SJSA1 (cell line): ENCODE measurements around the gene CASD1. TPM values are rescaled to one million over a fixed set of nuclear protein-coding genes. Genes with fewer than 3 reads are reported as not detected.
A peak's percentile ranks its signal among the peaks of the same experiment; 100 is the strongest.

ENCODE experiments used
- DNase-seq, 2 experiments: peaks; one replicate each; pipeline ENCODE4 v3.0.0-alpha.2; 2015 to 2020; ENCODE audit warnings: low spot score in 2 of 2, low read depth in 1 of 2
- H3K27ac ChIP-seq: fragments of 250-450 bp; sonication (Bioruptor Pico); 2 replicates; pipeline ENCODE4 v1.5.1; 2020; ENCODE audit warnings: mild to moderate bottlenecking, moderate library complexity
- H3K27me3 ChIP-seq: fragments of 250-450 bp; sonication (Bioruptor Pico); replicated peaks from 2 replicates; pipeline ENCODE4 v1.5.1; 2020; ENCODE audit warnings: mild to moderate bottlenecking, moderate library complexity
- H3K36me3 ChIP-seq: fragments of 250-450 bp; sonication (Bioruptor Pico); 2 replicates; pipeline ENCODE4 v1.5.1; 2020; ENCODE audit warnings: mild to moderate bottlenecking
- H3K4me1 ChIP-seq: fragments of 250-450 bp; sonication (Bioruptor Pico); replicated peaks from 2 replicates; pipeline ENCODE4 v1.6.1; 2021; ENCODE audit warnings: mild to moderate bottlenecking
- H3K4me3 ChIP-seq: fragments of 250-450 bp; sonication (Bioruptor Pico); 2 replicates; pipeline ENCODE4 v1.5.1; 2020; ENCODE audit warnings: mild to moderate bottlenecking
- H3K9me3 ChIP-seq: fragments of 250-450 bp; sonication (Bioruptor Pico); replicated peaks from 2 replicates; pipeline ENCODE4 v1.5.1; 2020; ENCODE audit warnings: mild to moderate bottlenecking
- total RNA-seq: library from RNA; depleted of rRNA; stranded (reverse); fragments of >200 nt; shearing (Covaris generic); gene quantifications from 2 replicates; pipeline ENCODE4 v1.2.3, GENCODE V29; 2014; rRNA removed

CASD1 gene
- 14.3 and 25.7 TPM in 2 replicates for total RNA-seq

GRCh38 chr7:94509264-94509886 is at the start of gene CASD1:
CASD1 (plus strand) TSS chr7:94509809; CDS start chr7:94510085, 276 bp downstream.
- peak within 1 kb of the TSS; percentile 92 for H3K4me3 ChIP-seq
- peak within 1 kb of the TSS; percentile 78 for H3K27ac ChIP-seq
- no peaks in the 10 kb centered on the region; the same call in 1 of the 2 replicates for H3K9me3 ChIP-seq
- no peaks in the 10 kb centered on the region for H3K27me3 ChIP-seq
- peaks cover 20% of the 10 kb centered on the region for H3K4me1 ChIP-seq
- H3K36me3 ChIP-seq, result peaks cover 11% of the 10 kb centered on the region
- DNase-seq, result peak; percentile 32 to 52

GRCh38 chr7:94466516-94466915 is 43.1 kb upstream of the CASD1 start:
- H3K36me3 ChIP-seq, result no peaks in the 10 kb centered on the region
- H3K4me3 ChIP-seq, result no peak overlapping the region
- H3K4me1 ChIP-seq, result no peaks in the 10 kb centered on the region
- no peak for DNase-seq
- H3K9me3 ChIP-seq, result no peaks in the 10 kb centered on the region
- H3K27me3 ChIP-seq, result peaks cover 6% of the 10 kb centered on the region
- H3K27ac ChIP-seq, result no peak overlapping the region

- Histone ChIP-seq H3K27me3 (peaks cover 4% of the 10 kb centered on the region; the same call in 1 of the 2 replicates), H3K4me1 (no peaks in the 10 kb centered on the region), H3K9me3 (no peaks in the 10 kb centered on the region), H3K4me3 (no peak overlapping the region), H3K27ac (no peak overlapping the region), H3K36me3 (no peaks in the 10 kb centered on the region)
- no peak for DNase-seq
Observed at GRCh38 chr7:94471604-94472003, 38.0 kb upstream of the CASD1 start.

GRCh38 chr7:94472608-94473007 is 37.0 kb upstream of the CASD1 start:
- Histone ChIP-seq H3K27me3 (no peaks in the 10 kb centered on the region; the same call in 1 of the 2 replicates), H3K27ac (no peak overlapping the region), H3K36me3 (no peaks in the 10 kb centered on the region), H3K4me3 (no peak overlapping the region), H3K4me1 (no peaks in the 10 kb centered on the region), H3K9me3 (no peaks in the 10 kb centered on the region)
- DNase-seq, result no peak

- no peak for DNase-seq
- Histone ChIP-seq H3K36me3 (no peaks in the 10 kb centered on the region), H3K27me3 (no peaks in the 10 kb centered on the region), H3K4me1 (no peaks in the 10 kb centered on the region), H3K9me3 (no peaks in the 10 kb centered on the region), H3K4me3 (no peak overlapping the region), H3K27ac (no peak overlapping the region)
Observed at GRCh38 chr7:94476251-94476840, 33.3 kb upstream of the CASD1 start.

- Histone ChIP-seq H3K36me3 (no peaks in the 10 kb centered on the region), H3K27me3 (no peaks in the 10 kb centered on the region), H3K4me1 (no peaks in the 10 kb centered on the region), H3K9me3 (no peaks in the 10 kb centered on the region), H3K27ac (no peak overlapping the region), H3K4me3 (no peak overlapping the region)
- no peak for DNase-seq
Observed at GRCh38 chr7:94477878-94478277, 31.7 kb upstream of the CASD1 start.

GRCh38 chr7:94478648-94479214 is 30.9 kb upstream of the CASD1 start:
- H3K4me3 ChIP-seq, result no peak overlapping the region
- DNase-seq, result no peak
- no peak overlapping the region for H3K27ac ChIP-seq

GRCh38 chr7:94481279-94481678 is 28.3 kb upstream of the CASD1 start:
- H3K4me3 ChIP-seq, result no peak overlapping the region
- DNase-seq, result no peak
- H3K9me3 ChIP-seq, result no peaks in the 10 kb centered on the region
- H3K4me1 ChIP-seq, result no peaks in the 10 kb centered on the region
- H3K27me3 ChIP-seq, result peaks cover 4% of the 10 kb centered on the region; the same call in 1 of the 2 replicates
- H3K36me3 ChIP-seq, result no peaks in the 10 kb centered on the region
- no peak overlapping the region for H3K27ac ChIP-seq

More at GRCh38 chr7:94478648-94479214, 30.9 kb upstream of the CASD1 start:
- Histone ChIP-seq H3K36me3 (no peaks in the 10 kb centered on the region), H3K27me3 (no peaks in the 10 kb centered on the region), H3K4me1 (no peaks in the 10 kb centered on the region), H3K9me3 (no peaks in the 10 kb centered on the region)

GRCh38 chr7:94482796-94483195 is 26.8 kb upstream of the CASD1 start:
- H3K4me1 ChIP-seq, result no peaks in the 10 kb centered on the region
- no peak overlapping the region for H3K4me3 ChIP-seq
- H3K27ac ChIP-seq, result no peak overlapping the region
- H3K36me3 ChIP-seq, result no peaks in the 10 kb centered on the region
- DNase-seq, result no peak
- H3K9me3 ChIP-seq, result no peaks in the 10 kb centered on the region
- H3K27me3 ChIP-seq, result peaks cover 4% of the 10 kb centered on the region; the same call in 1 of the 2 replicates

- Histone ChIP-seq H3K27ac (no peak overlapping the region), H3K36me3 (no peaks in the 10 kb centered on the region), H3K4me3 (no peak overlapping the region), H3K27me3 (peaks cover 4% of the 10 kb centered on the region; the same call in 1 of the 2 replicates), H3K9me3 (no peaks in the 10 kb centered on the region), H3K4me1 (no peaks in the 10 kb centered on the region)
- DNase-seq, result no peak
Observed at GRCh38 chr7:94483843-94484242, 25.8 kb upstream of the CASD1 start.

GRCh38 chr7:94486216-94486615 is 23.4 kb upstream of the CASD1 start:
- H3K27me3 ChIP-seq, result peaks cover 4% of the 10 kb centered on the region; the same call in 1 of the 2 replicates
- no peaks in the 10 kb centered on the region for H3K4me1 ChIP-seq
- no peak overlapping the region for H3K4me3 ChIP-seq
- H3K9me3 ChIP-seq, result no peaks in the 10 kb centered on the region
- no peaks in the 10 kb centered on the region for H3K36me3 ChIP-seq
- no peak overlapping the region for H3K27ac ChIP-seq
- DNase-seq, result no peak

- Histone ChIP-seq H3K4me3 (no peak overlapping the region), H3K27me3 (no peaks in the 10 kb centered on the region)
Observed at GRCh38 chr7:94491410-94491809, 18.2 kb upstream of the CASD1 start.

GRCh38 chr7:94492601-94493000 is 17.0 kb upstream of the CASD1 start:
- Histone ChIP-seq H3K27ac (no peak overlapping the region), H3K36me3 (no peaks in the 10 kb centered on the region), H3K9me3 (no peaks in the 10 kb centered on the region), H3K4me1 (no peaks in the 10 kb centered on the region), H3K27me3 (no peaks in the 10 kb centered on the region), H3K4me3 (no peak overlapping the region)
- DNase-seq, result no peak

More at GRCh38 chr7:94491410-94491809, 18.2 kb upstream of the CASD1 start:
- no peak for DNase-seq
- no peaks in the 10 kb centered on the region for H3K36me3 ChIP-seq
- no peaks in the 10 kb centered on the region for H3K9me3 ChIP-seq
- no peak overlapping the region for H3K27ac ChIP-seq
- no peaks in the 10 kb centered on the region for H3K4me1 ChIP-seq
